ENCODE data around the gene ELMO1. TPM values are rescaled to one million over a fixed set of nuclear protein-coding genes. Genes with fewer than 3 reads are reported as not detected.

Gene ELMO1
- polyA plus RNA-seq, 1 donor (not counting 4 experiments of a cell fraction or from before 2014, with no cell fraction given) = not detected

DNA sequence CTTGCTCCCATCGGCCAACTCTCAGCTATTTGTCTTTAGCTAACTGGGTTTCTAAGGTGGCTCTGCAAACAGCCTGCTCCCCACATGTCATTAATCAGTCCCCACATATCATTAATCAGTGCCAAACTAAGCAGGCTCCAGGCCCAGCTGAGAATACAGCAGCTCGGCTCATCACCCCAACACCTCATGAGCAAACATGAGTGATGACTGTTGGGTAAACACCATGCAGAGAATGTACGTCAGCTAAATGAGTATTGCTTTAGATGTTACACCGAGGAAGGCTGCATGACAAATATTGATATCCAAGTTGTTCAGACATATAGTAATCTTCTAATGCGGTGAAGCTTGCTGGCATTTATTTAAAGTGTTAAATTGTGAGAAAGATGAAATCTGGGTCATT, 536.9 kb downstream of the ELMO1 start:
- no peaks in the 10 kb centered on the region for H3K36me3 ChIP-seq (ENCODE audit: control insufficient read depth in 2 of 2, extremely low read depth in 1 of 2, insufficient read depth in 2 of 2, low read length in 2 of 2)
- FAIRE-seq = no peak
- H3K27ac ChIP-seq (ENCODE audit: control insufficient read depth, insufficient read depth, low read length) = no peak overlapping the region
- no peak overlapping the region for H3K4me3 ChIP-seq (ENCODE audit: control insufficient read depth in 2 of 3, extremely low read depth in 1 of 3, insufficient read depth in 2 of 3, low read depth in 1 of 3, low read length in 3 of 3)
- H4K20me1 ChIP-seq (ENCODE audit: control insufficient read depth, extremely low read depth, insufficient read depth, low read length) = no peaks in the 10 kb centered on the region
- no peaks in the 10 kb centered on the region for H3K4me1 ChIP-seq (ENCODE audit: control insufficient read depth, extremely low read depth, insufficient read depth, low read length)
- DNase-seq (ENCODE audit: low read depth, low spot score) = no peak
- no peaks in the 10 kb centered on the region for H3K9me3 ChIP-seq (ENCODE audit: control insufficient read depth, low read depth, low read length)
- H3K9ac ChIP-seq (ENCODE audit: control insufficient read depth, extremely low read depth, insufficient read depth, low read length) = no peak overlapping the region
- H3K79me2 ChIP-seq (ENCODE audit: control insufficient read depth, insufficient read depth, low read length) = no peaks in the 10 kb centered on the region
- dilution Hi-C loops (cut with MboI; ENCODE audit: extremely low pct_ligation_motif_present, low sequenced_read_pairs) = no loop called here
- H2AFZ ChIP-seq (ENCODE audit: control insufficient read depth, low read length) = no peak overlapping the region
- H3K4me2 ChIP-seq (ENCODE audit: control insufficient read depth, extremely low read depth, insufficient read depth, low read depth, low read length) = no peak overlapping the region
- H3K27me3 ChIP-seq (ENCODE audit: control insufficient read depth, extremely low read depth, insufficient read depth, low read length) = no peaks in the 10 kb centered on the region
- TF ChIP-seq, protein P1, sequence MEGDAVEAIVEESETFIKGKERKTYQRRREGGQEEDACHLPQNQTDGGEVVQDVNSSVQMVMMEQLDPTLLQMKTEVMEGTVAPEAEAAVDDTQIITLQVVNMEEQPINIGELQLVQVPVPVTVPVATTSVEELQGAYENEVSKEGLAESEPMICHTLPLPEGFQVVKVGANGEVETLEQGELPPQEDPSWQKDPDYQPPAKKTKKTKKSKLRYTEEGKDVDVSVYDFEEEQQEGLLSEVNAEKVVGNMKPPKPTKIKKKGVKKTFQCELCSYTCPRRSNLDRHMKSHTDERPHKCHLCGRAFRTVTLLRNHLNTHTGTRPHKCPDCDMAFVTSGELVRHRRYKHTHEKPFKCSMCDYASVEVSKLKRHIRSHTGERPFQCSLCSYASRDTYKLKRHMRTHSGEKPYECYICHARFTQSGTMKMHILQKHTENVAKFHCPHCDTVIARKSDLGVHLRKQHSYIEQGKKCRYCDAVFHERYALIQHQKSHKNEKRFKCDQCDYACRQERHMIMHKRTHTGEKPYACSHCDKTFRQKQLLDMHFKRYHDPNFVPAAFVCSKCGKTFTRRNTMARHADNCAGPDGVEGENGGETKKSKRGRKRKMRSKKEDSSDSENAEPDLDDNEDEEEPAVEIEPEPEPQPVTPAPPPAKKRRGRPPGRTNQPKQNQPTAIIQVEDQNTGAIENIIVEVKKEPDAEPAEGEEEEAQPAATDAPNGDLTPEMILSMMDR (optimal IDR thresholded peaks at IDR 0.05 in 1 of 3, IDR thresholded peaks at IDR 0.05 in 1 of 3, conservative IDR thresholded peaks at IDR 0.05 in 1 of 3; ENCODE audit: extremely low read depth in 1 of 3, insufficient read depth in 2 of 3, low read length in 3 of 3) = no peak
- no peak for TF ChIP-seq EZH2 (IDR thresholded peaks at IDR 0.05; ENCODE audit: low read length)
- H3K9me1 ChIP-seq (ENCODE audit: control insufficient read depth, extremely low read depth, insufficient read depth, low read length) = no peaks in the 10 kb centered on the region

DNA sequence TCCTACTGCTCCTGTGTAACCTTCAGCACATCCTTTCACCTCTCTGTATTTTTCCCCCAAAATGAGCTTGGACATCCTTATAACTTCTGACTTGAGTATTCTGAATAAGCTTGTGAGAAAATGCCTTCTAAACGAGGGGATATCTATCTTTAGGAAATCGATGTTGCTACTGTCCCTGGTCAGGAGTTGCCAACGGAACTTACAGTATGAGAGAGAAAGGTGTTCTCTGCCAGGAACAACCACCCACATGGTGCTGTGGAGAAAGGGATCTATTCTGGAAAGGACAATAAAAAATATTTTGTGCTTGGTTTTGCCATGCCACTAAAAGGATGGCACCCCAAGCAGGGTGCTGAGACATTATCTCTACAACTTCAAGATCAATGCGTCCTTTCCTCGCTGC, 537.8 kb downstream of the ELMO1 start:
- no peaks in the 10 kb centered on the region for H3K79me2 ChIP-seq (ENCODE audit: control insufficient read depth, insufficient read depth, low read length)
- H3K9me3 ChIP-seq (ENCODE audit: control insufficient read depth, low read depth, low read length) = no peaks in the 10 kb centered on the region
- no peak overlapping the region for H3K27ac ChIP-seq (ENCODE audit: control insufficient read depth, insufficient read depth, low read length)
- no peak overlapping the region for H2AFZ ChIP-seq (ENCODE audit: control insufficient read depth, low read length)
- H3K36me3 ChIP-seq (ENCODE audit: control insufficient read depth in 2 of 2, extremely low read depth in 1 of 2, insufficient read depth in 2 of 2, low read length in 2 of 2) = no peaks in the 10 kb centered on the region
- dilution Hi-C loops (cut with MboI; ENCODE audit: extremely low pct_ligation_motif_present, low sequenced_read_pairs) = no loop called here
- no peak for DNase-seq (ENCODE audit: low read depth, low spot score)
- TF ChIP-seq, protein P1 (optimal IDR thresholded peaks at IDR 0.05 in 1 of 3, IDR thresholded peaks at IDR 0.05 in 1 of 3, conservative IDR thresholded peaks at IDR 0.05 in 1 of 3; ENCODE audit: extremely low read depth in 1 of 3, insufficient read depth in 2 of 3, low read length in 3 of 3) = no peak
- TF ChIP-seq EZH2 (IDR thresholded peaks at IDR 0.05; ENCODE audit: low read length) = no peak
- H3K9me1 ChIP-seq (ENCODE audit: control insufficient read depth, extremely low read depth, insufficient read depth, low read length) = no peaks in the 10 kb centered on the region
- FAIRE-seq = no peak
- H3K27me3 ChIP-seq (ENCODE audit: control insufficient read depth, extremely low read depth, insufficient read depth, low read length) = no peaks in the 10 kb centered on the region
- H3K4me1 ChIP-seq (ENCODE audit: control insufficient read depth, extremely low read depth, insufficient read depth, low read length) = no peaks in the 10 kb centered on the region
- H3K4me3 ChIP-seq (ENCODE audit: control insufficient read depth in 2 of 3, extremely low read depth in 1 of 3, insufficient read depth in 2 of 3, low read depth in 1 of 3, low read length in 3 of 3) = no peak overlapping the region
- no peak overlapping the region for H3K9ac ChIP-seq (ENCODE audit: control insufficient read depth, extremely low read depth, insufficient read depth, low read length)
- no peak overlapping the region for H3K4me2 ChIP-seq (ENCODE audit: control insufficient read depth, extremely low read depth, insufficient read depth, low read depth, low read length)
- H4K20me1 ChIP-seq (ENCODE audit: control insufficient read depth, extremely low read depth, insufficient read depth, low read length) = no peaks in the 10 kb centered on the region

Measured in keratinocyte (primary cell).